ENCODE data around the gene REC114.
A peak's percentile ranks its signal among the peaks of the same experiment; 100 is the strongest.

Gene REC114

GRCh38 chr15:73607843-73608242 is 164.9 kb downstream of the REC114 start:
- no peaks in the 10 kb centered on the region for H3K36me3 ChIP-seq (ENCODE audit: control insufficient read depth in 1 of 2, insufficient read depth in 2 of 2, low read length in 2 of 2)
- no peak overlapping the region for H3K4me3 ChIP-seq (ENCODE audit: low read depth in 1 of 2, low read length in 2 of 2)
- peak overlapping the region; percentile 47 for H3K27ac ChIP-seq (ENCODE audit: low read length)
- no peaks in the 10 kb centered on the region for H3K9me3 ChIP-seq (ENCODE audit: control insufficient read depth in 1 of 2, low read length in 2 of 2)
- H3K27me3 ChIP-seq (ENCODE audit: low read depth, low read length): no peaks in the 10 kb centered on the region
- peaks cover 14 to 52% of the 10 kb centered on the region in 2 donors for H3K4me1 ChIP-seq (ENCODE audit: control insufficient read depth in 1 of 2, insufficient read depth in 2 of 2, low read length in 2 of 2)

DNA sequence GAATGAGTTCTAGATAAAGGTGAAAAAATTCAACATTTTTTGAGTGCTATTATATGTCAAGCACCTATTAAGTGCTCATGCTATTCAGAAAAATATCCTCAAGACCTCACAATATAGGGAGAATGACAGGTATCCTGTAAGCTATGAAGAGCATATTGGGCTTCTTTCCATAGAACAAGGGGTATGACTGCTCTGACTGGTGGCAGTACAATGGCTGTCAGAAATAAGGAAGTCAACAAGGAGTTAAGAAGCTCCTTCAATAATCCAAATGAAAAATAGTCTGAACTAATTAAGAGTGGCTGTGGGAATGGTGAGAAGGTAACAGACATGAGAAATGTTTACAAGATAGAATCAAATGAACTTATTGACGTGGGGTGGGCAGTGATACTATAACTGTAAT is 165.5 kb downstream of the REC114 start:
- Histone ChIP-seq H3K4me3 (ENCODE audit: low read depth in 1 of 2, low read length in 2 of 2) (no peak overlapping the region), H3K27ac (ENCODE audit: low read length) (peak overlapping the region; percentile 47), H3K4me1 (ENCODE audit: control insufficient read depth in 1 of 2, insufficient read depth in 2 of 2, low read length in 2 of 2) (peaks cover 13 to 47% of the 10 kb centered on the region in 2 donors), H3K9me3 (ENCODE audit: control insufficient read depth in 1 of 2, low read length in 2 of 2) (no peaks in the 10 kb centered on the region), H3K36me3 (ENCODE audit: control insufficient read depth in 1 of 2, insufficient read depth in 2 of 2, low read length in 2 of 2) (no peaks in the 10 kb centered on the region), H3K27me3 (ENCODE audit: low read depth, low read length) (no peaks in the 10 kb centered on the region)

- Histone ChIP-seq H3K36me3 (ENCODE audit: control insufficient read depth in 1 of 2, insufficient read depth in 2 of 2, low read length in 2 of 2) (no peaks in the 10 kb centered on the region), H3K4me1 (ENCODE audit: control insufficient read depth in 1 of 2, insufficient read depth in 2 of 2, low read length in 2 of 2) (peaks cover 13 to 47% of the 10 kb centered on the region in 2 donors), H3K9me3 (ENCODE audit: control insufficient read depth in 1 of 2, low read length in 2 of 2) (no peaks in the 10 kb centered on the region), H3K27me3 (ENCODE audit: low read depth, low read length) (no peaks in the 10 kb centered on the region), H3K27ac (ENCODE audit: low read length) (peak overlapping the region; percentile 47), H3K4me3 (ENCODE audit: low read depth in 1 of 2, low read length in 2 of 2) (no peak overlapping the region)
These were observed 166.0 kb downstream of the REC114 start for GRCh38 chr15:73608941-73609340.

Measured in muscle layer of duodenum (tissue), 2 donors.